GM12891 (cell line): ENCODE measurements around the gene FGF14.

Experiments
- POLR2A ChIP-seq: IDR thresholded peaks from 2 replicates; pipeline ENCODE4 v1.6.1; 2011; ENCODE audit warnings: low read depth, low read length, control low read depth
- POLR2AphosphoS5 ChIP-seq: IDR thresholded peaks from 2 replicates; pipeline ENCODE4 v1.6.1; 2011; ENCODE audit warnings: low read depth, low read length, control low read depth
- TAF1 ChIP-seq: IDR thresholded peaks from 2 replicates; pipeline ENCODE4 v1.6.1; 2011; ENCODE audit warnings: low read depth, low read length, control low read depth

- TF ChIP-seq POLR2A (no peak), POLR2AphosphoS5 (no peak), TAF1 (no peak)
Observed at GRCh38 chr13:102233566-102234208, 168.2 kb downstream of the FGF14 start.
